Choroid plexus epithelial cell (primary cell): Measurements from ENCODE around the gene PSEN2.

Experiments used
- DNase-seq: peaks from one replicate; pipeline ENCODE4 v3.0.0-alpha.2; 2010; ENCODE audit warnings: low read depth
- H3K4me3 ChIP-seq: 2 replicates; pipeline ENCODE4 v1.5.1; 2011; ENCODE audit warnings: low read depth, mild to moderate bottlenecking, control low read depth, low read length, moderate library complexity
- CTCF ChIP-seq: conservative IDR thresholded peaks from 2 replicates; pipeline ENCODE4 v1.5.1; 2011; ENCODE audit warnings: low read depth, mild to moderate bottlenecking, control low read depth, inconsistent platforms, low read length, moderate library complexity

Gene PSEN2

GRCh38 chr1:226874579-226875425, 4.4 kb downstream of the PSEN2 start:
- TF ChIP-seq CTCF, result no peak
- H3K4me3 ChIP-seq, result no peak overlapping the region
- DNase-seq, result no peak

DNA sequence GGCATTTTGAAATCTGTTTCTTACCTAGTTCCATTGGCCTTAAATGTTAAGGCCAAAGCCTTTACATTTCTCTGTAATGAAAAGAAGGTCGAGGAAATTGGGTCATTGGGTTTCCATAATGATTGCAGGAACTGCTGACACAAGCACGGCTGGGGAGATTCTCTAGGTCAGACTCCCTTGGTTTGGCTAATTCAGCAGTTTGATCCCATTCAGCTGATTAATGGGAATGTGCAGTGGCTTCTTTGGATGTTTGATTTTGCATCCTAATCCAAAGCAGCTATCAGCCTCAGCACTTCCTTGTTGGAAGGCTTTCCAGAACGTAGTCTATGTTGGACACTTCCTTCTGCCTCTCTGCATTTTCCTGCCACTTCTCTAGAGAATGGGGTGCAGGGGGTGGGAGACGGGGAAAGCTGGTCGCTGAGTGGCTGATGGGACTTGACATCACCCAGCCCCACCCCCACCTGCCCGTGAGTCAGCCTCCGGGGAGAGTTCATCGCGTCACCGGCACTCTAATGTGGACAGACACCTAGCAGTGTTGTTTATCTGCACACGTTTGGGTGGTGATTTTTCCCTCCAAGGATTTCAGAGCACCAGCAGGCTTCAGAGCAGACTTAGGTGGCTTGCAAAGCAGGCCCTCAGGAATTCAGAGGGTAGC, 5.4 kb downstream of the PSEN2 start:
- DNase-seq, result peak; percentile 53
- TF ChIP-seq CTCF, result no peak
- H3K4me3 ChIP-seq, result no peak overlapping the region

DNA sequence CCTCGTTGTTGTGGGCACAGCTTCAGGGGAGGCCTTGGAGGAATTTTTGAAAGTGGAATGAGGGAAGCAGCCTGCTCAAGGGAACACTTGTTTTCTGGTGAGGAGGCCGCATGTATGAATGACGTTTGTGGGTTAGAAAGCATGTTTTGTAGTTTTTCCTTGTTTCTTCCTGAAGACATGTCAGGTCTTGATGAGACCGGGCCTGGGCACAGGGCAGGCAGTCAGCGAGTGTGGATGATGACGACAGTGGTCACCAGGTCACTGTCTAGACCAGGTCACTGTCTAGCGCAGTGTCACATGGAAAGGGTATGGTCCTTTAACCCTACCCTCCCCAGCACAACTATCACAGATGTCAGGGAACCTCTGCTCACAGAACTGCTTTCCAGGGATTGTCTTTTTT, 7.3 kb downstream of the PSEN2 start:
- DNase-seq, result no peak
- no peak overlapping the region for H3K4me3 ChIP-seq
- TF ChIP-seq CTCF, result no peak

- DNase-seq, result no peak
- H3K4me3 ChIP-seq, result no peak overlapping the region
- no peak for TF ChIP-seq CTCF
Observed at GRCh38 chr1:226880372-226881287, 10.2 kb downstream of the PSEN2 start.

DNA sequence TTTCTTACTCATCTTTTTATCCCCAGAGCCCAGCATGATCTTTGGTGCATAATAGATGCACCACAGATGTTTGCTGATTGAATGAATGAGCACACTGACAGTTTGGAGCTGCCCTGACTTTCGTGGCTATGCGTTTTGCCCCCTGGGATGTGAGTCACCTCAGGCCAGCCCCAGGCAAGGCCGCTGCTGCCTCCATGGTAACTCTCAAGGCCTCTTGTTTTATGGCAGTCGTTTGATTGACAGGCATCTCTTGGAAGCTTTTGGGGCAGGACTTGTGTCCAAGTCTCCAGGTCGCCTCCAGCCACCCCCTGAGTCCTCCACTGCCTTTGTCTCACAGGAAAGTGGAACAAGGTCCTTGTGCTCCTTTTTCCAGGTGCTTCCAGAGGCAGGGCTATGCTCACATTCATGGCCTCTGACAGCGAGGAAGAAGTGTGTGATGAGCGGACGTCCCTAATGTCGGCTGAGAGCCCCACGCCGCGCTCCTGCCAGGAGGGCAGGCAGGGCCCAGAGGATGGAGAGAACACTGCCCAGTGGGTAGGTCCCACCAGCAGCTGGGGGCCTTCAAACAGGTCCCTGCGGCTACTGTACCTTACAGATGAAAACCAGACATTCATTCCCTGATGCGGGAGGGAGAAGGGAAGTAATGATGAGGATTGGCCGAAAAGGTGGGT, 11.2 kb downstream of the PSEN2 start:
- no peak for DNase-seq
- no peak overlapping the region for H3K4me3 ChIP-seq
- TF ChIP-seq CTCF, result no peak

DNA sequence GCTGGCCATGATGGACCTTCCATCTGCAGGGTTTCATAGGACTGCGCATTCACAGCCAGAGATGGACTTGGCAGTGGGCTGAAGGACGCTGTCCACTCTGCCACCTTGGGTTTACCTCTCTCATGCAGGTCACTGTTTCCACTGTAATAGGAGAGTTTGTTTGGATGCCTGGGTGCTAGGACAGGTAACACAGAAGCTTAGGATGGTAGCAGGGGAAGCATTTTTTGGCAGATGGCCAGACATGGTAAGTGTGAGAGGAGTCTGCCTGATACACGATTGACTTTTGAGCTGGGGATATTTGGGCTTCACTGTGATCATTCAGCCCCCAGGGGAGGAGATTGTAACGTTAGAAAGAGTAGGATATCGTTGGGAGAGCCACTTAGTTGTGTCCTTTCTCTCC, 11.8 kb downstream of the PSEN2 start:
- DNase-seq, result no peak
- peak overlapping the region; percentile 36 for H3K4me3 ChIP-seq
- no peak for TF ChIP-seq CTCF
